ENCODE measurements around the gene SMIM10. TPM values are rescaled to one million over a fixed set of nuclear protein-coding genes. Genes with fewer than 3 reads are reported as not detected.

The SMIM10 gene
- total RNA-seq: 2.8 and 3.6 TPM in 2 replicates

GRCh38 chrX:134990801-134991481, at the start of gene SMIM10:
Gene SMIM10 (plus strand): TSS chrX:134990991. CDS start chrX:134991096, 105 bp downstream.

Other genes with a start within 250 kb of the SMIM10 start
- 3.3 and 5.0 TPM in 2 replicates for gene PABIR2, start 193.8 kb upstream of the SMIM10 start, total RNA-seq
- 14.0 and 14.6 TPM in 2 replicates for gene MOSPD1, start 75.7 kb upstream of the SMIM10 start, total RNA-seq
- 11.2 and 12.0 TPM in 2 replicates for gene RTL8B, start 31.6 kb downstream of the SMIM10 start, total RNA-seq
- gene RTL8C, start 41.4 kb downstream of the SMIM10 start, total RNA-seq: 40.9 and 52.3 TPM in 2 replicates
- gene RTL8A, start 61.1 kb downstream of the SMIM10 start, total RNA-seq: 8.9 and 10.1 TPM in 2 replicates
- gene SMIM10L2B, start 107.7 kb downstream of the SMIM10 start, total RNA-seq: 4.9 TPM in 2 replicates
- not detected in 2 replicates for gene ETDB, start 129.5 kb downstream of the SMIM10 start, total RNA-seq
- not detected in 2 replicates for gene CT55, start 180.4 kb downstream of the SMIM10 start, total RNA-seq